Stomach (tissue), 4 donors: ENCODE results near the gene GNG7.
"Not testable (repeated sequence)": the region's sequence is repeated elsewhere in the genome, so short reads cannot be mapped to it uniquely, and the experiment has no call there.

Experiments used
- POLR2A ChIP-seq, 4 donors: fragments of 450-650 bp; IDR thresholded peaks; one replicate each; pipeline ENCODE4 v1.6.1; 2016; ENCODE audit warnings: antibody characterized with exemption in 4 of 4, control low read depth in 2 of 4, mild to moderate bottlenecking in 1 of 4, moderate library complexity in 1 of 4
- POLR2AphosphoS5 ChIP-seq, 3 donors: sonication (generic); formaldehyde crosslinking; IDR thresholded peaks; one replicate each; pipeline ENCODE4 v1.6.1; 2016; ENCODE audit warnings: antibody characterized with exemption in 3 of 3
- TF ChIP-seq, protein P1 (sequence below), 7 experiments: fragments of 450-650 bp in 4 of 7; fragments of 200-600 bp in 3 of 7; sonication (generic) in 3 of 7; IDR thresholded peaks; one replicate each; pipeline ENCODE4 v1.5.1; 2016 to 2019; ENCODE audit warnings: antibody characterized with exemption in 7 of 7, control low read depth in 2 of 7, mild to moderate bottlenecking in 1 of 7

DNA sequence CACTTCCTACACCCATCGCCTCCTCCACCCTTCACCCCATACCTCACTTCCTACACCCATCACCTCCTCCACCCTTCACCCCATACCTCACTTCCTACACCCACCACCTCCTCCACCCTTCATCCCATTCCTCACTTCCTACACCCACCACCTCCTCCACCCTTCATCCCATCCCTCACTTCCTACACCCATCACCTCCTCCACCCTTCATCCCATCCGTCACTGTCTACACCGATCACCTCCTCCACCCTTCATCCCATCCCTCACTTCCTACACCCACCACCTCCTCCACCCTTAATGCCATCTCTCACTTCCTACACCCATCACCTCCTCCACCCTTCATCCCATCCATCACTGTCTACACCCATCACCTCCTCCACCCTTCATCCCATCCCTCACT lies 10.7 kb upstream of the GNG7 start:
- not testable (repeated sequence) for TF ChIP-seq POLR2A, POLR2AphosphoS5 (IDR thresholded peaks at IDR 0.05)
- TF ChIP-seq, protein P1, sequence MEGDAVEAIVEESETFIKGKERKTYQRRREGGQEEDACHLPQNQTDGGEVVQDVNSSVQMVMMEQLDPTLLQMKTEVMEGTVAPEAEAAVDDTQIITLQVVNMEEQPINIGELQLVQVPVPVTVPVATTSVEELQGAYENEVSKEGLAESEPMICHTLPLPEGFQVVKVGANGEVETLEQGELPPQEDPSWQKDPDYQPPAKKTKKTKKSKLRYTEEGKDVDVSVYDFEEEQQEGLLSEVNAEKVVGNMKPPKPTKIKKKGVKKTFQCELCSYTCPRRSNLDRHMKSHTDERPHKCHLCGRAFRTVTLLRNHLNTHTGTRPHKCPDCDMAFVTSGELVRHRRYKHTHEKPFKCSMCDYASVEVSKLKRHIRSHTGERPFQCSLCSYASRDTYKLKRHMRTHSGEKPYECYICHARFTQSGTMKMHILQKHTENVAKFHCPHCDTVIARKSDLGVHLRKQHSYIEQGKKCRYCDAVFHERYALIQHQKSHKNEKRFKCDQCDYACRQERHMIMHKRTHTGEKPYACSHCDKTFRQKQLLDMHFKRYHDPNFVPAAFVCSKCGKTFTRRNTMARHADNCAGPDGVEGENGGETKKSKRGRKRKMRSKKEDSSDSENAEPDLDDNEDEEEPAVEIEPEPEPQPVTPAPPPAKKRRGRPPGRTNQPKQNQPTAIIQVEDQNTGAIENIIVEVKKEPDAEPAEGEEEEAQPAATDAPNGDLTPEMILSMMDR (IDR thresholded peaks at IDR 0.05) = not testable (repeated sequence)
